BJ (cell line): ENCODE data around the gene LTBP4. TPM values are rescaled to one million over a fixed set of nuclear protein-coding genes. Genes with fewer than 3 reads are reported as not detected.
"Not testable (repeated sequence)": the region's sequence is repeated elsewhere in the genome, so short reads cannot be mapped to it uniquely, and the experiment has no call there.

Experiments used
- CTCF ChIA-PET: fragments of 350-600 bp; formaldehyde crosslinking; extraction: SDS; loops from one replicate; lab custom pipeline; 2021; ENCODE audit warnings: antibody characterized with exemption, inconsistent platforms; lab: Yijun Ruan, JAX
- POLR2A ChIA-PET: fragments of 300-600 bp; sonication (Branson Sonifier 250); formaldehyde crosslinking; extraction: SDS; loops from one replicate; lab custom pipeline; 2021; ENCODE audit warnings: antibody characterized with exemption; lab: Charles Lee
- DNase-seq: peaks from one replicate; pipeline ENCODE4 v3.0.0-alpha.2; 2011; ENCODE audit warnings: low read depth
- H3K27me3 ChIP-seq: 2 replicates; pipeline ENCODE4 v1.6.0; 2011; ENCODE audit warnings: low read length; ENCODE audit not compliant: control insufficient read depth, insufficient read depth
- H3K36me3 ChIP-seq: 2 replicates; pipeline ENCODE4 v1.5.1; 2011; ENCODE audit warnings: low read length; ENCODE audit not compliant: control insufficient read depth, insufficient read depth
- H3K4me3 ChIP-seq: 2 replicates; pipeline ENCODE4 v1.5.1; 2011; ENCODE audit warnings: low read depth, mild to moderate bottlenecking, control low read depth, low read length
- CTCF ChIP-seq: IDR thresholded peaks from 2 replicates; pipeline ENCODE4 v1.5.1; 2011; ENCODE audit warnings: low read depth, mild to moderate bottlenecking, control low read depth, inconsistent platforms, low read length, moderate library complexity; ENCODE audit not compliant: insufficient read depth
- polyA plus RNA-seq: library from polyadenylated mRNA; depleted of rRNA; stranded (reverse); fragments of >200 nt; gene quantifications from 2 replicates; pipeline ENCODE4 v1.2.3, GENCODE V29; 2011

LTBP4 gene
- polyA plus RNA-seq, 1 experiment, result 14.5 TPM

DNA sequence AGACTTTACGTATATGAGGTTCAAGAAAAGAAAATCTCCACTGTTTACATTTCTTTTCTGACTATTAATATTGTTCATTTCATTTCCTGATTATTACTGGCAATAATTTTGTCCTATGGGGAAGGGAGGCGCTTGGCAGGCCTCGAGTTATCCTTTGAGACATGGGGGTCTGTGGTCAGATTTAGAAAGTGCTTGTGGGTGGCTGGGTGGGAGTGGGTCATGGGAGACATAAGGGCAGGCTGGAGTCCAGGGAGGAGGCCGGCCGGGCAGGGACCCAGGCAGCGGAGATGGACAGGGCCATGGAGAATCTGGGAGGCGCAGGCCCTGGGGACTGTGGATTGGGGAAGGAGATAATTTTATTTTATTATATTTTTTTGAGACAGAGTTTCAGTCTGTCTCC, 40.1 kb downstream of the LTBP4 start:
- no peak for TF ChIP-seq CTCF
- Histone ChIP-seq H3K27me3 (no peaks in the 10 kb centered on the region), H3K4me3 (no peak overlapping the region), H3K36me3 (no peaks in the 10 kb centered on the region)
- POLR2A ChIA-PET, result no interaction called here
- CTCF ChIA-PET, result no interaction called here
- DNase-seq, result no peak

DNA sequence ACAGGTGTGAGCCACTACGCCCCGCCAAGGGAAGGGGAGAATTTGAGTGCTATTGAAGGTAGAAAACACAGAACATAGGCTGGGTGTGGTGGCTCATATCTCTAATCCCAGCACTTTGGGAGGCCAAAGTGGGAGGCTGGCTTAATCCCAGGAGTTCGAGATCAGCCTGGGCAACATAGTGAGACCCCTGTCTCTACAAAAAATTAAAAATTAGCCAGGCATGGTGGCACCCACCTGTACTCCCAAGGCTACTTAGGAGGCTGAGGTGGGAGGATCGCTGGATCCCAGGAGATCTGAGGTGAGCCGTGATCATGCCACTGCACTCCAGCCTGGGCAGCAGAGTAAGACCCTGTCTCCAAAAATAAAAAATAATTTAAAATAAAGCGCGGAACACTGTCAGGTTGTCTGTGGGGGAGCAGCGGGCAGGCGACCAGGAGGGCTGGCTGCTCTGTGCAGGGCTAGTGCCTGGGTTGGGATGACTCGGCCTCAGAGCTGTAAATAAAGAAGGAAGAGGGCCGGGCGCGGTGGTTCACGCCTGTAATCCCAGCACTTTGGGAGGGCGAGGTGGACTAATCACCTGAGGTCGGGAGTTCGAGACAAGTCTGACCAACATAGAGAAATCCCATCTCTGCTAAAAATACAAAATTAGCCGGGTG, 41.0 kb downstream of the LTBP4 start:
- ChIA-PET POLR2A (no interaction called here), CTCF (interaction anchor here (5.6 kb wide), 1 partner anchor 8 kb away, joined by 72 read pairs; no protein-coding TSS in a partner anchor)
- TF ChIP-seq CTCF, result no peak
- H3K27me3 ChIP-seq, result no peaks in the 10 kb centered on the region
- H3K4me3 ChIP-seq, result no peak overlapping the region
- H3K36me3 ChIP-seq, result no peaks in the 10 kb centered on the region
- no peak for DNase-seq

- ChIA-PET POLR2A (interaction anchor here (0.6 kb wide), 2 partner anchors 23 to 222 kb away, joined by 3 to 9 read pairs; no protein-coding TSS in a partner anchor), CTCF (interaction anchor here (5.6 kb wide), 1 partner anchor 9 kb away, joined by 72 read pairs; no protein-coding TSS in a partner anchor)
- H3K27me3 ChIP-seq, result no peaks in the 10 kb centered on the region
- H3K4me3 ChIP-seq, result no peak overlapping the region
- no peak for DNase-seq
- H3K36me3 ChIP-seq, result no peaks in the 10 kb centered on the region
- TF ChIP-seq CTCF, result no peak
These were observed 41.7 kb downstream of the LTBP4 start for GRCh38 chr19:40642757-40643305.

- Histone ChIP-seq H3K27me3 (no peaks in the 10 kb centered on the region), H3K4me3 (no peak overlapping the region), H3K36me3 (no peaks in the 10 kb centered on the region)
- no peak for TF ChIP-seq CTCF
- ChIA-PET CTCF (interaction anchor here (1.4 to 5.6 kb wide), 4 partner anchors 13 to 173 kb away, joined by 3 to 72 read pairs (median 6); no protein-coding TSS in a partner anchor), POLR2A (interaction anchor here (0.6 kb wide), 1 partner anchor 43 kb away, joined by 4 read pairs; no protein-coding TSS in a partner anchor)
- DNase-seq, result no peak
These were observed 45.6 kb downstream of the LTBP4 start for GRCh38 chr19:40646743-40647254.

DNA sequence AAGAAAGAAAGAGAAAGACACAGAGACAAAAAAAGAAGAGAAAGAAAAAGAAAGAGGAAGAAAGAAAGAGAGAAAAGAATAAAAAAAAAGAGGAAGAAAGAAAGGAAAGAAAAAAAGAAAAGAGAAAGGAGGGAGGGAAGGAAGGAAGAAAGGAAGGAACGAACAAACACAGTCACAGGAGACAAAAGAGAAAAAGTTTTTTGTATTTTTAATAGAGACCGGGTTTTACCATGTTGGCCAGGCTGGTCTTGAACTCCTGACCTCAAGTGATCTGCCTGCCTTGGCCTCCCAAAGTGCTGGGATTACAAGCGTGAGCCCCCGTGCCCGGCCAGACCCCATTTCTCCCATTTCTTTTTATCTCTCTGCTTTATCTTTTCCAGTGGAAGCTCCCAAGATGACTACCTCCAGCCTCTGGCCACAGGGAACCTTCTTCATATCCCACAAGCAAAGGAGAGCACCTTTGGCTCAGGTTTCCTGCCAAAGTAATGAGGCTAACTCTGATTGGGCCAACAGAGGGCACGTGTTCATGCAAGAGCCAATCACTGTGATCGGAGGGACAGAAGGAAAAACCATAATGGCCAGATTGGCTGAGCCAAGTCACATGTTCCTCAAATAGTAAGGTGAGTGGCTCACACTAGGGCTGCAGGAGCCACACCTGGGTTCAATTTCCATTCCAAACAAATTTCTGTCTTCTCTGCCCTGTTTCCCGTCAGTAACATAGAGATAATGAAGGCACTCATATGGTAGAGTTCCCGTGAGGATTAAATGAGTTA, 48.9 kb downstream of the LTBP4 start:
- H3K27me3 ChIP-seq, DNase-seq, POLR2A ChIA-PET, H3K4me3 ChIP-seq, H3K36me3 ChIP-seq: not testable (repeated sequence)
- CTCF ChIA-PET, result interaction anchor here (0.6 to 3.0 kb wide), 6 partner anchors 11 to 510 kb away, joined by 3 to 15 read pairs (median 10); no protein-coding TSS in a partner anchor
